Activated CD8-positive, alpha-beta T cell treated with anti-CD3 and anti-CD28 coated beads for 36 hours (primary cell): ENCODE measurements around the gene ZGRF1. TPM values are rescaled to one million over a fixed set of nuclear protein-coding genes. Genes with fewer than 3 reads are reported as not detected.
"Not testable (repeated sequence)": the region's sequence is repeated elsewhere in the genome, so short reads cannot be mapped to it uniquely, and the experiment has no call there.

Experiments used
- ATAC-seq: fragments of 200-7000 bp; cut with Tn5 transposase; one replicate; pipeline ENCODE4 v1.10.0; 2021; ENCODE audit warnings: mild to moderate bottlenecking, moderate library complexity
- CTCF ChIA-PET: fragments of 350-600 bp; sonication (Branson Sonifier 250); formaldehyde crosslinking; loops from one replicate; lab custom pipeline; 2021; ENCODE audit warnings: antibody characterized with exemption; lab: Charles Lee
- POLR2A ChIA-PET: fragments of 350-600 bp; sonication (Branson Sonifier 250); formaldehyde crosslinking; loops from one replicate; lab custom pipeline; 2021; ENCODE audit warnings: antibody characterized with exemption; lab: Charles Lee
- DNase-seq: peaks from one replicate; pipeline ENCODE4 v3.0.0-alpha.2; 2020
- H3K27ac Mint-ChIP-seq: one replicate; pipeline ENCODE4 v1.8.0; 2021; ENCODE audit warnings: mild to moderate bottlenecking, mixed read lengths
- H3K27me3 Mint-ChIP-seq: one replicate; pipeline ENCODE4 v1.8.0; 2021; ENCODE audit warnings: mixed read lengths
- H3K36me3 Mint-ChIP-seq: one replicate; pipeline ENCODE4 v1.8.0; 2021; ENCODE audit warnings: low read depth, mixed read lengths
- H3K4me1 Mint-ChIP-seq: one replicate; pipeline ENCODE4 v1.8.0; 2021; ENCODE audit warnings: low read depth, mixed read lengths
- H3K4me3 Mint-ChIP-seq: one replicate; pipeline ENCODE4 v1.8.0; 2021; ENCODE audit warnings: mild to moderate bottlenecking, moderate library complexity, mixed read lengths
- H3K9me3 Mint-ChIP-seq: one replicate; pipeline ENCODE4 v1.8.0; 2021; ENCODE audit warnings: mixed read lengths
- intact Hi-C: fragments of 100-400 bp; cut with micrococcal nuclease; formaldehyde crosslinking; loops from one replicate; pipeline ENCODE4 v1.10.0; 2022
- total RNA-seq, 2 experiments: library from RNA; stranded (reverse); gene quantifications; one replicate each; pipeline ENCODE4 v1.2.3, GENCODE V29; 2021
- TF ChIP-seq, protein P1 (sequence below): fragments of 200-600 bp; IDR thresholded peaks from one replicate; pipeline ENCODE4 v1.8.0; 2022; ENCODE audit warnings: antibody characterized with exemption, mild to moderate bottlenecking

The ZGRF1 gene
- total RNA-seq, 2 experiments from 2014 or later = 45.7 to 47.3 TPM

DNA sequence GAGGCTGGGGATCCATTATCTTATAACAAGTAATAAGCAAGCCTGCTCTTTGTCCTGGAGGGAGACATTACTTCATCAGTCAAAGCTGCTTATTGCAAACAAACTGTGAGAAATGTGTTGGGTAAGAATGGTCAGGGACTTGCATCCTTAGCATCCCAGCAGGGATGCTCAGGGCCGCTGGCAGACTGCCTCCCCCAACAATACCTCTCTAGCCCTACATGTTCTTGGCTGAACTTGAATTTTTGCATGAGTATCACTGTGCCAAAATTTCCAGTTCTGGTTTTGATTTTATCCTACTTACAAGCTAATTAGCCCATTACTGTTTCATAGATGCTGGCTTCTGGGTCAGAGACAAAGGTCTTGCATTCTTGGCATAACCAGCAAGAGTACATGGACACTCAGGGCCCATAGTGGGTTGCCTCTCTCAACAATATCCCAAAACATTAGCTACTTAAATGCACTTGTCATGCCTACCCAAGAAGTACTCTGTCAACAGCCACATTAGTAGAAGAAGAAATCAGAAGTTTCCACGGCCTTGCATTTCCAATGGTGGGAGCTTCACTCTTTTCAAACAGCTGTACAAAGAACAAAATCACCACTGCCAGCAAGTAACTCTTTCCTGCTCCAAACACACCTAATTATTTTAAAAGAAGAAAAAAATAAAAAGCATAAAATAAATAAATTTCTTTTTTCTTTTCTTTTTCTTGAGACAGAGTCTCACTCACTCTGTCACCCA is 78.9 kb downstream of the ZGRF1 start:
- POLR2A ChIA-PET = no interaction called here
- intact Hi-C loops = no loop called here
- Mint-ChIP-seq H3K9me3 (no peaks in the 10 kb centered on the region), H3K27ac (no peak overlapping the region), H3K36me3 (peaks cover 33% of the 10 kb centered on the region), H3K4me1 (no peaks in the 10 kb centered on the region), H3K4me3 (no peak overlapping the region), H3K27me3 (no peaks in the 10 kb centered on the region)
- DNase-seq (no peak), ATAC-seq (no peak)
- TF ChIP-seq, protein P1, sequence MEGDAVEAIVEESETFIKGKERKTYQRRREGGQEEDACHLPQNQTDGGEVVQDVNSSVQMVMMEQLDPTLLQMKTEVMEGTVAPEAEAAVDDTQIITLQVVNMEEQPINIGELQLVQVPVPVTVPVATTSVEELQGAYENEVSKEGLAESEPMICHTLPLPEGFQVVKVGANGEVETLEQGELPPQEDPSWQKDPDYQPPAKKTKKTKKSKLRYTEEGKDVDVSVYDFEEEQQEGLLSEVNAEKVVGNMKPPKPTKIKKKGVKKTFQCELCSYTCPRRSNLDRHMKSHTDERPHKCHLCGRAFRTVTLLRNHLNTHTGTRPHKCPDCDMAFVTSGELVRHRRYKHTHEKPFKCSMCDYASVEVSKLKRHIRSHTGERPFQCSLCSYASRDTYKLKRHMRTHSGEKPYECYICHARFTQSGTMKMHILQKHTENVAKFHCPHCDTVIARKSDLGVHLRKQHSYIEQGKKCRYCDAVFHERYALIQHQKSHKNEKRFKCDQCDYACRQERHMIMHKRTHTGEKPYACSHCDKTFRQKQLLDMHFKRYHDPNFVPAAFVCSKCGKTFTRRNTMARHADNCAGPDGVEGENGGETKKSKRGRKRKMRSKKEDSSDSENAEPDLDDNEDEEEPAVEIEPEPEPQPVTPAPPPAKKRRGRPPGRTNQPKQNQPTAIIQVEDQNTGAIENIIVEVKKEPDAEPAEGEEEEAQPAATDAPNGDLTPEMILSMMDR = no peak
- CTCF ChIA-PET = interaction anchor here (0.5 to 0.8 kb wide), 2 partner anchors 34 to 78 kb away, joined by 3 read pairs; no protein-coding TSS in a partner anchor

DNA sequence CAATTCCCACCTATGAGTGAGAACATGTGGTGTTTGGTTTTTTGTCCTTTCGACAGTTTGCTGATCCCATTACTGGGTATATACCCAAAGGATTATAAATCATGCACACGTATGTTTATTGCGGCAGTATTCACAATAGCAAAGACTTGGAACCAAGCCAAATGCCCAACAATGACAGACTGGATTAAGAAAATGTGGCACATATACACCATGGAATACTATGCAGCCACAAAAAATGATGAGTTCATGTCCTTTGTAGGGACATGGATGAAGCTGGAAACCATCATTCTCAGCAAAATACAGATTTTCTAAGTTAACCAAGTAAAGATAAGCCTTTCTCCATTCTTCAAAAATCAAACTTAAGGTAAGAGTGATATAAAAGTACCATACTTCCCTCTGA is 82.4 kb downstream of the ZGRF1 start:
- H3K9me3 Mint-ChIP-seq, intact Hi-C loops, H3K27ac Mint-ChIP-seq, CTCF ChIA-PET, H3K4me1 Mint-ChIP-seq, POLR2A ChIA-PET, H3K27me3 Mint-ChIP-seq, ATAC-seq, H3K4me3 Mint-ChIP-seq, DNase-seq: not testable (repeated sequence)
- H3K36me3 Mint-ChIP-seq = peaks cover 20% of the 10 kb centered on the region

DNA sequence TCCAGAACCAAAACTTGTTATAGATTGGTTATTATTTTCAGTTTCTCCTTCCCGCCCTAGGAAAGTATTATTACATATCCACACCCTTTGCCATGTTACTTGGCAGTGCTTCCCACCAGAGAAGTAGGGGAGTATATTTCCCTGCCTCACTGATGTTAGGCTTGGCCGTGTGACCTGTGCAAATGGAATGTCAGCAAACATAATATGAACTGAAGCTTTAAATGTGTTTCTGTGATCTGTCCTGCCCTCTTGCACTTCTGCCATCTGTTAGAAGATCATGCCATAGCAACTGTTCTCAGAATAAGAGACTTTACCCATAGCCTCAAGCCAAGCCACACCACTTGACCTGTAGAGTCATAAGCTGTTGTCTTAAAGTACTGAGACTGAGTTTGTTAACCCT is 84.0 kb downstream of the ZGRF1 start:
- ChIA-PET CTCF (no interaction called here), POLR2A (no interaction called here)
- TF ChIP-seq, protein P1 = no peak
- H3K4me1 Mint-ChIP-seq = no peaks in the 10 kb centered on the region
- H3K36me3 Mint-ChIP-seq = peaks cover 14% of the 10 kb centered on the region
- intact Hi-C loops = no loop called here
- H3K27ac Mint-ChIP-seq = no peak overlapping the region
- ATAC-seq (no peak), DNase-seq (no peak)
- H3K27me3 Mint-ChIP-seq = no peaks in the 10 kb centered on the region
- no peaks in the 10 kb centered on the region for H3K9me3 Mint-ChIP-seq
- no peak overlapping the region for H3K4me3 Mint-ChIP-seq

DNA sequence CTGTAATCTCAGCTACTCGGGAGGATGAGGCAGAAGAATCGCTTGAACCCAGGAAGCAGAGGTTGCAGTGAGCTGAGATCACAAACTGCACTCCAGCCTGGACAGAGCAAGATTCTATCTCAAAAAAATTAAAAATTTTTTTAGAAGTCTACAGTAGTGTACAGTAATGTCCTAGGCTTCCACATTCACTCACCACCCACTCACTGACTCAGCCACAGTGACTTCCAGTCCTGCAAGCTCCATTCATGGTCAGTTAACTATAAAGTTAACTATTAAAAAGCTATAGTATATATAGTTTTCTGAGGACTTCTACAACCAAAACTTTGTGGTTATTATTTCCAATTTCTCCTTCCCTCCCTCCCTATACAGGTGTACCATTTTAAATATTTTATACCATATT is 86.0 kb downstream of the ZGRF1 start:
- POLR2A ChIA-PET = no interaction called here
- no peaks in the 10 kb centered on the region for H3K9me3 Mint-ChIP-seq
- CTCF ChIA-PET = interaction anchor here (0.6 kb wide), 1 partner anchor 318 kb away, joined by 3 read pairs; no protein-coding TSS in a partner anchor
- DNase-seq (no peak), ATAC-seq (no peak)
- H3K4me1 Mint-ChIP-seq = no peaks in the 10 kb centered on the region
- TF ChIP-seq, protein P1 = no peak
- H3K27ac Mint-ChIP-seq = no peak overlapping the region
- peaks cover 11% of the 10 kb centered on the region for H3K36me3 Mint-ChIP-seq
- no peak overlapping the region for H3K4me3 Mint-ChIP-seq
- intact Hi-C loops = no loop called here
- no peaks in the 10 kb centered on the region for H3K27me3 Mint-ChIP-seq

DNA sequence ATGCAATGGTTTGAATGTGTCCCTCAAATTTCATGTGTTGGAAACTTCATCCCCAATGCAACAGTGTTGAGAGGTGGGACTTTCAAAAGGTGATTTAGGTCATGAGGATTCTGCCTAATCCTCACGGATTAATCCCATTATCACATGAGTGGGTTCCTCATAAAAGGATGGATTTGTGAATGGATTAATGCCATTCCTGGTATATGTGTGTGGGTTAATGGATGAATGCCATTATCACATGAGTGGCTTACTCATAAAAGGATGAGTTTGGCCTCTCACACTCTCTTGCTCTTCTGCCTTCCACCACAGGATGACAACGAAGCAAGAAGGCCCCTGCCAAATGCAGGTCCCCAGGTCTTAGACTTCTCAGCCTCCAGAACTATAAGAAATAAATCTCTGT is 90.2 kb downstream of the ZGRF1 start:
- CTCF ChIA-PET = no interaction called here
- Mint-ChIP-seq H3K27me3 (no peaks in the 10 kb centered on the region), H3K4me1 (no peaks in the 10 kb centered on the region), H3K27ac (no peak overlapping the region), H3K4me3 (no peak overlapping the region), H3K9me3 (no peaks in the 10 kb centered on the region), H3K36me3 (peaks cover 2% of the 10 kb centered on the region)
- intact Hi-C loops = no loop called here
- POLR2A ChIA-PET = no interaction called here
- ATAC-seq (no peak), DNase-seq (no peak)
- TF ChIP-seq, protein P1 = no peak
